Activated CD4-positive, CD25-positive, alpha-beta regulatory T cell treated with anti-CD3 and anti-CD28 coated beads, Interleukin-2, amount 50 U/mL, for 24 hours (primary cell): ENCODE data around the gene ARMC12.
A peak's percentile ranks its signal among the peaks of the same experiment; 100 is the strongest.
"Not testable (repeated sequence)": the region's sequence is repeated elsewhere in the genome, so short reads cannot be mapped to it uniquely, and the experiment has no call there.

Experiments used
- ATAC-seq, 2 donors: fragments of 150-1000 bp; cut with Tn5 transposase; one replicate each; pipeline ENCODE4 v1.10.0; 2021; ENCODE audit warnings: mild to moderate bottlenecking in 1 of 2, moderate library complexity in 1 of 2

ARMC12 gene

GRCh38 chr6:35718911-35719381 lies 17.9 kb upstream of the ARMC12 start:
- ATAC-seq, result peak; percentile 72 to 78

GRCh38 chr6:35719404-35719829 lies 17.4 kb upstream of the ARMC12 start:
- ATAC-seq, result peak; percentile 5 to 7

GRCh38 chr6:35719830-35720733 lies 16.8 kb upstream of the ARMC12 start:
- peak; percentile 11 to 20 for ATAC-seq

- no peak for ATAC-seq
Measured at GRCh38 chr6:35722121-35722761, 14.6 kb upstream of the ARMC12 start.

- ATAC-seq, result no peak
Measured at GRCh38 chr6:35723587-35723986, 13.2 kb upstream of the ARMC12 start.

- no peak for ATAC-seq
Measured at GRCh38 chr6:35724059-35724458, 12.8 kb upstream of the ARMC12 start.

- no peak for ATAC-seq
Measured at GRCh38 chr6:35724471-35724870, 12.4 kb upstream of the ARMC12 start.

- no peak for ATAC-seq
Measured at GRCh38 chr6:35725081-35725708, 11.6 kb upstream of the ARMC12 start.

- no peak for ATAC-seq
Measured at GRCh38 chr6:35725721-35726438, 11.0 kb upstream of the ARMC12 start.

- ATAC-seq, result peak; percentile 6 to 10
Measured at GRCh38 chr6:35727231-35727934, 9.4 kb upstream of the ARMC12 start.

GRCh38 chr6:35727935-35728682 lies 8.7 kb upstream of the ARMC12 start:
- ATAC-seq, result peak; percentile 68 to 73

- ATAC-seq, result no peak
Measured at GRCh38 chr6:35728683-35729678, 7.9 kb upstream of the ARMC12 start.

GRCh38 chr6:35729722-35730121 lies 7.1 kb upstream of the ARMC12 start:
- ATAC-seq, result no peak

GRCh38 chr6:35730745-35731413 lies 6.0 kb upstream of the ARMC12 start:
- ATAC-seq, result no peak

GRCh38 chr6:35731414-35731735 lies 5.5 kb upstream of the ARMC12 start:
- ATAC-seq, result peak; percentile 35 to 40

- peak; percentile 39 to 50 for ATAC-seq
Measured at GRCh38 chr6:35731736-35732532, 4.9 kb upstream of the ARMC12 start.

GRCh38 chr6:35733633-35734032 lies 3.2 kb upstream of the ARMC12 start:
- no peak for ATAC-seq

- ATAC-seq, result not testable (repeated sequence)
Measured at GRCh38 chr6:35734319-35734718, 2.5 kb upstream of the ARMC12 start.

GRCh38 chr6:35735452-35735851 lies 1.4 kb upstream of the ARMC12 start:
- ATAC-seq, result no peak
